Pancreas (tissue), 10 donors: ENCODE results near the gene UTP3. TPM values are rescaled to one million over a fixed set of nuclear protein-coding genes. Genes with fewer than 3 reads are reported as not detected.
"Not testable (repeated sequence)": the region's sequence is repeated elsewhere in the genome, so short reads cannot be mapped to it uniquely, and the experiment has no call there.

Experiments
- ATAC-seq, 4 donors: fragments of 200-7000 bp; cut with Tn5 transposase; one replicate each; pipeline versions ENCODE4 v1.8.0 to v1.9.1; 2020; ENCODE audit warnings: mild to moderate bottlenecking in 4 of 4, moderate library complexity in 4 of 4
- DNase-seq, 6 donors: peaks; one replicate each; pipeline ENCODE4 v3.0.0-alpha.2; 2020
- FAIRE-seq: peaks from 2 replicates; lab custom pipeline; 2012; peaks lifted over from hg19 to GRCh38; lab: Jason Lieb, UNC
- H3K27ac ChIP-seq, 4 donors: fragments of 200-600 bp; sonication (generic); 1 replicate in 3 of 4; 2 replicates in 1 of 4; pipeline versions ENCODE4 v1.5.0 to v1.8.0; 2020
- H3K27me3 ChIP-seq, 4 donors: fragments of 200-600 bp; one replicate each; pipeline ENCODE4 v1.8.0; 2021
- H3K36me3 ChIP-seq, 3 donors: fragments of 200-600 bp; sonication (generic) in 1 of 3; one replicate each; pipeline versions ENCODE4 v1.5.0 to v1.8.0; 2020 to 2021
- H3K4me1 ChIP-seq, 3 donors: fragments of 200-600 bp; one replicate each; pipeline ENCODE4 v1.8.0; 2021
- H3K4me3 ChIP-seq, 4 donors: fragments of 200-600 bp; sonication (generic) in 2 of 4; one replicate each; pipeline versions ENCODE4 v1.5.0 to v1.8.0; 2020 to 2021
- H3K9me3 ChIP-seq, 4 donors: fragments of 200-600 bp; one replicate each; pipeline ENCODE4 v1.8.0; 2021
- WGBS, 2 donors: extraction: QIAGEN DNeasy Blood & Tissue Kit; methylation state at CpG; one replicate each; pipeline ENCODE4 v1.1.7; 2013; 5-methylcytosine and 5-hydroxymethylcytosine counted together
- intact Hi-C, 3 donors: fragments of 100-400 bp; cut with DNase I; formaldehyde crosslinking; loops; one replicate each; pipeline versions ENCODE4 v1.11.1 to v1.14.2; 2022
- polyA plus RNA-seq, 2 donors: library from polyadenylated mRNA; stranded (reverse); fragments of 200-250 nt; gene quantifications; one replicate each; pipeline ENCODE4 v1.2.3, GENCODE V29; 2013
- total RNA-seq, 6 donors: library from RNA; stranded (reverse); fragmentation: NEBNext Ultra II Directional in 4 of 6; extraction: Animal tissue kit (Norgen Biotek cat#: 25700) in 4 of 6; gene quantifications; one replicate each; pipeline versions ENCODE4 v1.2.1 to v1.2.4, GENCODE V29; 2021 to 2023
- TF ChIP-seq, protein P1 (sequence below), 4 donors: fragments of 200-600 bp; sonication (generic) in 3 of 4; IDR thresholded peaks; one replicate each; pipeline versions ENCODE4 v1.5.0 to v1.8.0; 2021; ENCODE audit warnings: antibody characterized with exemption in 4 of 4
- donor health status: healthy with polysubstance abuse.
- donor health status: DM: no; HTN: no; CAD: no; lungs with moderate emphysema.
- donor health status: DM: no; HTN: no; CAD: no.
- donor health status: control.
- donor health status: control.
- donor health status: Bipolar disorder and iron deficiency.
- donor health status: DM: yes; HTN: yes; CAD: no.
- donor health status: DM: no; HTN: no; CAD: no.
- donor health status: DM: no; HTN: no; CAD: no.
- donor health status: DM: yes; HTN: yes; CAD: no.

The UTP3 gene
- total and polyA plus RNA-seq, 8 donors: 6.5 to 15.4 (median 10.5) TPM

- TF ChIP-seq, protein P1, sequence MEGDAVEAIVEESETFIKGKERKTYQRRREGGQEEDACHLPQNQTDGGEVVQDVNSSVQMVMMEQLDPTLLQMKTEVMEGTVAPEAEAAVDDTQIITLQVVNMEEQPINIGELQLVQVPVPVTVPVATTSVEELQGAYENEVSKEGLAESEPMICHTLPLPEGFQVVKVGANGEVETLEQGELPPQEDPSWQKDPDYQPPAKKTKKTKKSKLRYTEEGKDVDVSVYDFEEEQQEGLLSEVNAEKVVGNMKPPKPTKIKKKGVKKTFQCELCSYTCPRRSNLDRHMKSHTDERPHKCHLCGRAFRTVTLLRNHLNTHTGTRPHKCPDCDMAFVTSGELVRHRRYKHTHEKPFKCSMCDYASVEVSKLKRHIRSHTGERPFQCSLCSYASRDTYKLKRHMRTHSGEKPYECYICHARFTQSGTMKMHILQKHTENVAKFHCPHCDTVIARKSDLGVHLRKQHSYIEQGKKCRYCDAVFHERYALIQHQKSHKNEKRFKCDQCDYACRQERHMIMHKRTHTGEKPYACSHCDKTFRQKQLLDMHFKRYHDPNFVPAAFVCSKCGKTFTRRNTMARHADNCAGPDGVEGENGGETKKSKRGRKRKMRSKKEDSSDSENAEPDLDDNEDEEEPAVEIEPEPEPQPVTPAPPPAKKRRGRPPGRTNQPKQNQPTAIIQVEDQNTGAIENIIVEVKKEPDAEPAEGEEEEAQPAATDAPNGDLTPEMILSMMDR (IDR thresholded peaks at IDR 0.05): no peak
- ATAC-seq: peak in 3 of 4 donors; percentile 42 to 83 (median 71)
- Histone ChIP-seq H3K36me3 (no peaks in the 10 kb centered on the region), H3K4me1 (peaks cover 0 to 4% (median 3%) of the 10 kb centered on the region in 3 donors), H3K27ac (no peak overlapping the region), H3K27me3 (no peaks in the 10 kb centered on the region), H3K4me3 (peak overlapping the region in 1 of 4 donors; percentile 15), H3K9me3 (no peaks in the 10 kb centered on the region)
- no peak for DNase-seq
- 82 to 83% methylated on average over 7 of the region's 7 CpGs for WGBS, 2 donors
- no peak for FAIRE-seq
- intact Hi-C loops: no loop called here
Observed at GRCh38 chr4:70722199-70722791, 34.0 kb downstream of the UTP3 start.

DNA sequence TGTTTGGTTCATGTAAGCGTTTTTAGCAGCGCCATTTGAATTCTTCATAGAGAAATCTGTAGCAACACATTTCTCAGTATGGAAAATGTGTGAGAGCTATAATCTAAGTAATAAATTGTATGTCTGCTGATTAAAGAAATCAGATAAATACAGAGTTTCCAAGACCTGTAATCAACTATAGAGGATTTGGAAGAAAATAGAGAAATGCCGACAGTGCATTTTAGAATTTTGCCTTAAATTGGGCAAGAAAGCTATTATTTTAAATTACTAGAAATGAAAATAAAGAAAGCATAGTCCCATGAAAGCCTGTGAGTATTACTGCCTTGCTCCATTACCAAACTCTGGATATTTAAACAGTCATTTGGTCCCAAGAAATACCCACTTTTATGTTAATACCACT lies 36.1 kb downstream of the UTP3 start:
- FAIRE-seq: no peak
- Histone ChIP-seq H3K4me3 (no peak overlapping the region), H3K27ac (no peak overlapping the region), H3K36me3 (no peaks in the 10 kb centered on the region), H3K4me1 (peaks cover 0 to 4% (median 3%) of the 10 kb centered on the region in 3 donors), H3K27me3 (no peaks in the 10 kb centered on the region), H3K9me3 (no peaks in the 10 kb centered on the region)
- ATAC-seq: no peak
- WGBS, 2 donors: 96 to 99% methylated on average over 3 of the region's 3 CpGs
- intact Hi-C loops: no loop called here
- TF ChIP-seq, protein P1 (IDR thresholded peaks at IDR 0.05): no peak
- DNase-seq: no peak

- Histone ChIP-seq H3K27me3 (no peaks in the 10 kb centered on the region), H3K4me1 (peaks cover 0 to 4% (median 3%) of the 10 kb centered on the region in 3 donors), H3K4me3 (no peak overlapping the region), H3K9me3 (no peaks in the 10 kb centered on the region), H3K27ac (no peak overlapping the region), H3K36me3 (no peaks in the 10 kb centered on the region)
- TF ChIP-seq, protein P1 (IDR thresholded peaks at IDR 0.05): no peak
- intact Hi-C loops: no loop called here
- ATAC-seq (no peak), DNase-seq (no peak), FAIRE-seq (no peak)
- 44 to 60% methylated on average over 1 of the region's 1 CpG for WGBS, 2 donors
Observed at GRCh38 chr4:70725633-70726032, 37.3 kb downstream of the UTP3 start.

GRCh38 chr4:70726515-70726914 lies 38.2 kb downstream of the UTP3 start:
- FAIRE-seq, ATAC-seq, H3K9me3 ChIP-seq, DNase-seq, intact Hi-C loops, H3K36me3 ChIP-seq, H3K4me3 ChIP-seq, H3K27me3 ChIP-seq, H3K4me1 ChIP-seq, H3K27ac ChIP-seq: not testable (repeated sequence)
- WGBS, 2 donors: 95 to 97% methylated on average over 10 to 11 of the region's 11 CpGs

GRCh38 chr4:70728091-70728490 lies 39.8 kb downstream of the UTP3 start:
- DNase-seq: no peak
- no peaks in the 10 kb centered on the region for H3K9me3 ChIP-seq
- intact Hi-C loops: no loop called here
- H3K27me3 ChIP-seq: no peaks in the 10 kb centered on the region
- H3K27ac ChIP-seq: no peak overlapping the region
- no peak for ATAC-seq
- peaks cover 0 to 4% (median 3%) of the 10 kb centered on the region in 3 donors for H3K4me1 ChIP-seq
- H3K4me3 ChIP-seq: no peak overlapping the region
- TF ChIP-seq, protein P1 (IDR thresholded peaks at IDR 0.05): no peak
- no peak for FAIRE-seq
- H3K36me3 ChIP-seq: no peaks in the 10 kb centered on the region
- WGBS, 2 donors: 89 to 90% methylated on average over 11 of the region's 11 CpGs

GRCh38 chr4:70732878-70733277 lies 44.5 kb downstream of the UTP3 start:
- DNase-seq, H3K9me3 ChIP-seq, H3K27me3 ChIP-seq, H3K36me3 ChIP-seq, intact Hi-C loops, H3K27ac ChIP-seq, ATAC-seq, FAIRE-seq, H3K4me3 ChIP-seq: not testable (repeated sequence)
- peaks cover 0 to 18% (median 4%) of the 10 kb centered on the region in 3 donors for H3K4me1 ChIP-seq
- WGBS, 2 donors: 94 to 97% methylated on average over 9 of the region's 9 CpGs
